ENCODE data around the gene ZBED4.
"Not testable (repeated sequence)": the region's sequence is repeated elsewhere in the genome, so short reads cannot be mapped to it uniquely, and the experiment has no call there.

ZBED4 gene

DNA sequence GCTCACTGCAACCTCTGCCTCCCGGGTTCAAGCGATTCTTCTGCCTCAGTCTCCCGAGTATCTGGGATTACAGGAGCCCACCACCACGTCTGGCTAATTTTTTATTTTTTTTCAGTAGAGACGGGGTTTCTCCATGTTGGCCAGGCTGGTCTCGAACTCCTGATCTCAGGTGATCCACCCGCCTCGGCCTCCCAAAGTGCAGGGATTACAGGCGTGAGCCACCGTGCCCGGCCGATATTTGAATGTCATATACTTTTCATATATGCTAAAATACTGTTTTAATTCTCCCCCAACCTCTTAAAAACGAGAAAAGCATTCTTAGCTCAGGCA, 1.1 kb upstream of the ZBED4 start:
- FAIRE-seq; DNase-seq (ENCODE audit: insufficient read length, low spot score): not testable (repeated sequence)

GRCh38 chr22:49853981-49854831, 562 bp downstream of the ZBED4 start:
- FAIRE-seq, result peak; percentile 90
- no peak for DNase-seq (ENCODE audit: insufficient read length, low spot score)

DNA sequence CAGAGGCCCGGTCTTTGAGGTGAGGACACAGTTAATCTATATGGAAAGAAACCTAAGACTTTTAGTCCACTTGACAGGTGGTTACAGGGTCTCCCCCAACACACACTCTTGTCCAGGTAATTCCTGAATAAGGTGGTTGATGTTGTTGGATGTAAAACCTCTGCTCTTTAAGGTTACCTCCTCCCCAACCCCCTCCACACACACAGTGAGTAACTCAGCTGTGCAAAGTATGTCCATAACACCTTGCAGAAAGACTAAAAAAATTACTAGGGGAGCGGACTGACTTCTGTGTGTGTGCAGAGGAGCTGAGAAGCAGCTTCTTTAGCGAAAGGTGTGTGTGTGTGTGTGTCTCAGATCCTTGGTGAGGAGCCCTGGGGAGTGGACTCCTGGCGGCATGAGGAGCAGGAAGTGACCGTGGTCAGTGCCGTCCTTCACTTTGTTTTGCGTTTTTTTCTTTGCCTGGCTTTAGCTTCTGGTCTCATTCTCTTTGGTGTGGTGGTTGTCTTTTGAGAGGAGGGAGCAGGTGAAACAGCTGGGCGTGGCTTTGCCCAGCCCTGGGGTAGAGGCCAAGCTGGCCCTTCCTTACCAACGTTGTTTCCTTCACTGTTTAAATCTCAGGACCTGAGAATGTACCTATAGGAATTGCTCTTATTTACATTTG, 1.7 kb downstream of the ZBED4 start:
- DNase-seq (ENCODE audit: insufficient read length, low spot score) (no peak), FAIRE-seq (no peak)

- DNase-seq (ENCODE audit: insufficient read length, low spot score) (no peak), FAIRE-seq (no peak)
These were observed 2.7 kb downstream of the ZBED4 start for GRCh38 chr22:49856343-49856742.

DNA sequence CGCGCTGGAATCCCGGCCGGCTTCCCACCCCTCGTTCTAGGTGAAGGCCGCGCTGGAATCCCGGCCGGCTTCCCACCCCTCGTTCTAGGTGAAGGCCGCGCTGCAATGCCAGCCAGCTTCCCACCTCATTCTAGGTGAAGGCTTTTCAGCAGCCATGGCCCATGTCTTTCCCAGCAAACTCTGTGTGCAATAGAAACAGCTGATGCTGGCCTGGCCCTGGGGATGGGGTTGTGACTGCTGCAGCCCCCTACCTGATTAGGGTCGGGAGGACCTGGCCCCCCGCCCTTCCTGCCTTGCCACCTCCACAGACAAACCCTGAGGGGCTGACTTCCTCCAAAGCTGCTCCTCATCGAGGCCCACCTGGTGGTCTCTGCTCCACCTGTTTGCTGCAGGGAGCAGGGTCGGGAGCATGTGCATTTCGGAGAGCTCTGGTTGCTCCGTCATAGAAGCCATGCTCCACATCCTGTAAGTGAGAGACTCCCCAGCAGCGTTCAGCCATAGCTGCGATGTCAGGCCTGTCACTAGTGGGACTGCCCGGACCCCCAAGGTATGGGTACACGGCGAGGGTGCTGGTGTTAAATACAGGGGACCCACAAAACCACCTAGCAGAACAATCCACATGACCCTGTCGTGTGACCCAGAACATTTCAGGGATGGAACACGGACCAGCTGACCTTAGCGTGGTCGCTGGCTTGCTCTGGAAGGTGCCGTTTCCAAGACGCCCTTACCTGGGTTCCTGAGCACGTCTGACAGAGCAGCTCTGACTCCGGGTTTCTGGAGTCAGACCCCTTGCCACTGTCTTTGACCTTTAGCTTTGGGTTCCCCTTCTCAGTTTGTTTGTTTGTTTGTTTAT, 3.3 kb downstream of the ZBED4 start:
- DNase-seq (ENCODE audit: insufficient read length, low spot score) (no peak), FAIRE-seq (no peak)

DNA sequence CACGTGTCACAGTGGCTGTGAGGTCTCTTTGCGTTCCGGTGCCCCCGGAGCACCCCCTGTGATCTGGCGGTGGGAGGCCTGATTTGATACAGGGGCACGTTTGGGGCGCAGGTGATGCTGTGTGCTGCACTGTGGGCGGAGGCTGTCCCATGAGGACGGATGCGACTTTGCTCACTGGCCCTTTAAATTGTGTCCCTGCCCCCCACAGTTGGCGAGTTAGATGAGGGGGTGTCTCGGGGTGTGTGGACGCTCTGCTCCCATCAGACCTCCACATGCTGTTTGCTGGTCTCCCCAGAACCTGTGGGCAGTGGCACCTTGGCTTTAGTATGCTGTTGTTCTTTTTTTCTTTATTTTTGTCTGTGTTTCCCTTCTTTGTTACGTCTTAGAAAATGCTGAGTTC, 5.2 kb downstream of the ZBED4 start:
- DNase-seq (ENCODE audit: insufficient read length, low spot score) (no peak), FAIRE-seq (no peak)

GRCh38 chr22:49861642-49862495, 8.2 kb downstream of the ZBED4 start:
- FAIRE-seq (no peak), DNase-seq (ENCODE audit: insufficient read length, low spot score) (no peak)

DNA sequence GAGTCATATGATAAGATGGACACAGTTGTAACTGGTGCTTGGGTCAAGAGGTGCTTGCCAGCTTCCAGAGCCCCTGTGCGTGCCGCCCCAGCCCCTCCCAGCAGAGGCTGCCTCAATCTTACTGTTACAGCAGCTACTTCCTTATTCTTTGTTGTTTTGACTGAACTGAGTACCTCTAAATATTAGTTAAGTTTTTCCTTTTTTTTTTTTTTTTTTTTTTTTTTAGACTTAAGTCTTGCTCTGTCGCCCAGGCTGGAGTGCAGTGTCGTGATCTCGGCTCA, 8.8 kb downstream of the ZBED4 start:
- no peak for DNase-seq (ENCODE audit: insufficient read length, low spot score)
- FAIRE-seq, result no peak

DNA sequence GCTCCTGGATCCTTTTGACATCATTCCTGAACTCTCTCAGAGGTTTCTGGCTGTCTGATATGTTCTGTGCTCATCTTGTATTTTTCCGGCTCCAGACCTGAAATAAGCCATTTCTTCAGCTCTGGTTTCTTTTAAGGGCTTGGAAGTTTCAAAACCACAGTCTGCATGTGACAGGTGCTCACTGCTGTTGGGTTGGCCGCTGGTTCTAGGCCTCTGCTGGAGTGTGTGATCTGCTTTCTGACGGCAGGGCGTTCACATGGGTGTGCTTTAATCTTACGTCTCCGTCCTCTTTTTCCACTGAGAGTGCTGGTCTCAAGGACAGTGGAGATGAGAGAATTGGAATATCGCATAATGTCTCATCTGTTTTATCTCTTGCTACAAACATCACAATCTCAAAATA, 10.3 kb downstream of the ZBED4 start:
- FAIRE-seq (no peak), DNase-seq (ENCODE audit: insufficient read length, low spot score) (no peak)

DNA sequence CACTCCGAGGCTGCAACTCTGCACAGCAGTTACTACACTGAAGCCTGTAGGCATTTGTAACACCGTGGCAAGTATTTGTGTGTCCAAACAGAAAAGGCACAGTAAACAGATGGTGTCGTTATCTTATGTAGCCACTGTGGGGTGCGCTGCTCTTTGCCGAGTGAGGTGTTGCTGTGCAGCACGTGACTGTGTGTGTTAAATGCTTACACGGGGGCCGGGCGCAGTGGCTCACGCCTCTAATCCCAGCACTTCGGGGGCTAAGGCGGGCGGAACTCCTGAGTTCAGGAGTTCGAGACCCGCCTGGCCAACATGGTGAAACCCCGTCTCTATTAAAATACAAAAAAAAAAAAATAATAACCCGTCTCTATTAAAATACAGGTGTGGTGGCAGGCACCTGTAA, 11.5 kb downstream of the ZBED4 start:
- no peak for FAIRE-seq

DNA sequence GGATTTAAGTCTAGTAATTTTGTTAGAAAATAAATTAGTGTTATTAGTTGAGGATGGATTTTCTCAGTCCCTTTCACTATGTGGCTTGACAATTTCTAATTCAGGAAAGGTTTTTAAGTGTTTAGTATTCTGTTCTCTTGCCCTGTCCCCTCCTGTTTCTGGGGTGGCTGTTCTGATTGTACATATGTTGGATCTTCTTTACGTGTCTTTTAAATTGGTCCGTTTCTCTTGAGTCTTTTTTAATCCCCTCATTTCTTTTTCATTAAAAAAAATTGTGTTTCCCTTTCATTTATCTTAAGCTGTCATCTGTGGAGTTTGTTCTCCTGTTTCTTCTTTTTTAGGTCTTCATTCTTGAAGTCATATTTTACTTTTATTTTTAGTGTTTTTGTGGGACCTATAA, 12.5 kb downstream of the ZBED4 start:
- FAIRE-seq, result no peak
- DNase-seq (ENCODE audit: insufficient read length, low spot score), result no peak

More for the DNA sequence above, 11.5 kb downstream of the ZBED4 start:
- no peak for DNase-seq (ENCODE audit: insufficient read length, low spot score)

GRCh38 chr22:49866646-49867045, 13.0 kb downstream of the ZBED4 start:
- FAIRE-seq, result no peak
- no peak for DNase-seq (ENCODE audit: insufficient read length, low spot score)

GRCh38 chr22:49867303-49868265, 13.9 kb downstream of the ZBED4 start:
- no peak for DNase-seq (ENCODE audit: insufficient read length, low spot score)

DNA sequence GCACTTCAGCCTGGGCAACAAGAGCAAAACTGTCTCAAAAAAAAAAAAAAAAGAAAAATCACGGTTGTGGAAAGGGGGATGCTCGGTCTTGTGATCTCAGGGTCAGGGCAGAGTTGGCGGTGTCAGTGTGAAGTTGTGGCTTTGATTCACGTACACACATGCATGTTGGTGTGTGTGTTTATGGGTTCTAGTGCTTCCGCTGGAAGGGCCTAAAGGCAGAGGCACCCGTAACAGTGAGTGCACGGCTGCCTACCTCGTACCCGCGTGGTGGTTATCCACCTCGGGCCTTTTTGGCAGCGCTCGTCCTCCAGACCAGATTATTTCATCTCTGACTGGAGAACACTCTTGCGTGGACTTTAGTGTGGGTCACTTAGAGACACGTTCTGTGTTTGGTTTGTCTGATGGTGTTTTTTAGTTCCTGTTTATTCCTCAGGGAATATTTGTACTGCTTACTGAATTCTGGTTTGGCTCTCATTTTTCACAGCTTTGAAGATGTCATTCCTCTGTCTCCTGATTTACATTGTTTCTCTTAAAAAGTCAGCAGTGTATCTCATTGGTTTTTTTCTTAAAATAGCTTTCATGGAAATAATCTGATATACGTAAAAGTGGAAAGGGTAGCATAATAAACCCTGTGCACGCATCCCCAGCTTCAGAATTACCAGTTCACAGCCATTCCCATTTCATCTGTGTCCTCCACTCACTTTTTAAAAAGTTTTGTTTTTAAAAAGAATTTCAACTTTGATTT, 15.6 kb downstream of the ZBED4 start:
- no peak for DNase-seq (ENCODE audit: insufficient read length, low spot score)
- peak; percentile 21 for FAIRE-seq

More at GRCh38 chr22:49867303-49868265, 13.9 kb downstream of the ZBED4 start:
- no peak for FAIRE-seq

DNA sequence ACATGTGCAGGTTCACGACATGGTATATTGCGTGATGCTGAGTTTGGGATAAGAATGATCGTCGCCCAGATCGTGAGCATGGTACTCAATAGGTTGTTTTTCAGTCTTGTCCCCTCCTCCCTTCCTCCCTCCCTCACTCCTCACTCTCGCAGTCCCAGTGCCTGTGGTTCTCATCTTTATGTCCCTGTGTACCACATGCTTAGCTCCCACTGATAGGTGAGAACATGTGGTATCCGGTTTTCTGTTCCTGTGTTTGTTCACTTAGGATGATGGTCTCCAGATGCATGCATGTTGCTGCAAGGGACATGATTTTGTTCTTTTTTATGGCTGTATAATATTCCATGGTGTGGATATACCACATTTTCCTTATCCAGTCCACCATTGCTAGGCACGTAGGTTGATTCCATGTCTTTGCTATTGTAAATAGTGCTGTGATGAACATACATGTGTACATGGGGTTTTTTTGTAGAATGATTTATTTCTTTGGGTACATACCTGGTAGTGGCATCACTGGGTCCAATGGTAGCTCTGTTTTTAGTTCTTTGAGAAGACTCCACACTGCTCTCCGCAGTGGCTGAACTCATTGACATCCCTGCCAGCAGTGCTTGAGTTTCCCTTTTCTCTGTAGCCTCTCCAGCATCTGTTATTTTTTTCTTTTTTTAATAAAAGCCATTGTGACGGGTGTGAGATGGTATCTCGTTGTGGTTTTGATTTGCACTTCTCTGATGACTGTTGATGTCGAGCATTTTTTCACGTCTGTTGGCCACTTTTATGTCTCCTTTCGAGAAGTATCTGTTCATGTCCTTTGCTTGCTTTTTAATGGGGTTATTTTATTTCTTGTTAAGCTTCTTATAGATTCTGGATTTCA, 16.4 kb downstream of the ZBED4 start:
- no peak for FAIRE-seq

DNA sequence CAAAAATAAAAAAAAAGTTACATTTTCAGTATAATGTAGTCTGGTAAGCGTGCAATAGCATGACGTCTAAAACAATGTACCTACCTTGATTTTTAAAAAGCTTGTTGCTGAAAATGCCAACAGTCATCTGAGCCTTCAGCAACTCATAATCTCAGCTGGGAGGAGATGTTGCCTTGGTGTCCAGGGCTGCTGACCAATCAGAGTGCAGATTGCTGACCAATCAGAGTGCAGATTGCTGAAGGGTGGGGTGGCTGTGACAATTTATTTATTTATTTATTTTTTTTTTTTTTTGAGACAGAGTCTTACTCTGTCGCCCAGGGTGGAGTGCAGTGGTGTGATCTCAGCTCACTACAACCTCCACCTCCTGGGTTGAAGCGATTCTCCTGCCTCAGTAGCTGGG, 17.8 kb downstream of the ZBED4 start:
- FAIRE-seq (no peak), DNase-seq (ENCODE audit: insufficient read length, low spot score) (no peak)

More for the DNA sequence above, 16.4 kb downstream of the ZBED4 start:
- DNase-seq (ENCODE audit: insufficient read length, low spot score), result no peak

DNA sequence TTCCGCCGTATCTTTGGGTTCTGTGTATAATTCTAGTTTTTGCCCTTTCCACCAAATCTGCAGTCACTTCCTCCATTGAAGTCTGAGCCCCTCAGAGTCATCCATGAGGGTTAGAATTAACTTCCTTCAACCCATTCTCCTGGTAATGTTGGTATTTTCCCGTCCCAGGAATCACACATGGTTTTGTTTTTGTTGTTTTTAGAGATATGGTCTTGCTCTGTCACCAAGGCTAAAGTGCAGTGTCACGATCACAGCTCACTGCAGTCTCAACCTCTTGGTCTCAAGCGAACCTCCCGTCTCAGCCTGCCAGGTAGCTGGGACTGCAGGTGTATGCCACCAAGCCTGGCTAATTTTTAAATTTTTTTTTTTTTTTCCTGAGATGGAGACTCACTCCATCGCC, 18.7 kb downstream of the ZBED4 start:
- DNase-seq (ENCODE audit: insufficient read length, low spot score) (no peak), FAIRE-seq (no peak)

All from GM19239 (cell line).